A673 (cell line): ENCODE results near the gene SLC25A25. TPM values are rescaled to one million over a fixed set of nuclear protein-coding genes. Genes with fewer than 3 reads are reported as not detected.

Experiments
- BruUV-seq: library from RNA; stranded (reverse); fragments of 400-500 nt; replicated peaks from 2 replicates; lab custom pipeline; 2021; lab: Mats Ljungman, UMichigan
- CTCF ChIA-PET: fragments of 300-600 bp; sonication (Branson Sonifier 250); formaldehyde crosslinking; loops from one replicate; lab custom pipeline; 2022; ENCODE audit warnings: antibody characterized with exemption; lab: Charles Lee
- POLR2A ChIA-PET: fragments of 300-600 bp; sonication (Branson Sonifier 250); formaldehyde crosslinking; loops from one replicate; lab custom pipeline; 2022; ENCODE audit warnings: antibody characterized with exemption; ENCODE audit not compliant: low non-redundant PET; lab: Charles Lee
- DNase-seq: peaks from one replicate; pipeline ENCODE4 v3.0.0-alpha.2; 2015; ENCODE audit warnings: low spot score
- H3K27ac ChIP-seq: fragments of 200-600 bp; sonication (generic); 2 replicates; pipeline ENCODE4 v1.5.1; 2016; ENCODE audit warnings: mixed run types, low read depth, mild to moderate bottlenecking, mixed read lengths, antibody characterized with exemption, low read length; ENCODE audit not compliant: poor library complexity, severe bottlenecking
- H3K27me3 ChIP-seq: fragments of 200-600 bp; sonication (generic); replicated peaks from 2 replicates; pipeline ENCODE4 v1.6.1; 2017; ENCODE audit warnings: mixed run types, low read depth, mild to moderate bottlenecking, mixed read lengths, antibody characterized with exemption, low read length; ENCODE audit not compliant: insufficient read depth, poor library complexity
- H3K36me3 ChIP-seq: fragments of 200-600 bp; sonication (generic); 2 replicates; pipeline ENCODE4 v1.6.1; 2016; ENCODE audit warnings: mixed run types, mild to moderate bottlenecking, mixed read lengths, antibody characterized with exemption, low read length; ENCODE audit not compliant: insufficient read depth, poor library complexity, severe bottlenecking
- H3K4me1 ChIP-seq: fragments of 200-600 bp; sonication (generic); 2 replicates; pipeline ENCODE4 v1.6.1; 2017; ENCODE audit warnings: mixed run types, mild to moderate bottlenecking, mixed read lengths, antibody characterized with exemption, low read length; ENCODE audit not compliant: insufficient read depth, poor library complexity, severe bottlenecking
- H3K4me3 ChIP-seq: fragments of 200-600 bp; sonication (generic); 2 replicates; pipeline ENCODE4 v1.5.1; 2016; ENCODE audit warnings: low read depth, mixed run types, mild to moderate bottlenecking, mixed read lengths, low read length; ENCODE audit not compliant: poor library complexity, severe bottlenecking
- H3K9me3 ChIP-seq: fragments of 200-600 bp; sonication (generic); 2 replicates; pipeline ENCODE4 v1.6.1; 2016; ENCODE audit warnings: mixed run types, low read depth, mild to moderate bottlenecking, mixed read lengths, antibody characterized with exemption, low read length; ENCODE audit not compliant: poor library complexity, severe bottlenecking
- EZH2 ChIP-seq: fragments of 200-600 bp; sonication (generic); IDR thresholded peaks from 2 replicates; pipeline ENCODE4 v1.6.1; 2017; ENCODE audit warnings: borderline replicate concordance, low read depth, mild to moderate bottlenecking, mixed read lengths, antibody characterized with exemption, low read length; ENCODE audit not compliant: poor library complexity, severe bottlenecking
- intact Hi-C: fragments of 100-400 bp; cut with micrococcal nuclease; formaldehyde crosslinking; loops from one replicate; pipeline ENCODE4 v1.10.0; 2022; ENCODE audit not compliant: unreplicated experiment
- total RNA-seq: library from RNA; stranded (reverse); gene quantifications from 2 replicates; pipeline ENCODE4 v1.2.3, GENCODE V29; 2021
- TF ChIP-seq, protein P1 (sequence below): fragments of 300-800, 200-600 bp; sonication (generic); conservative IDR thresholded peaks from 2 replicates; pipeline ENCODE4 v1.5.1; 2017; ENCODE audit warnings: low read depth, mild to moderate bottlenecking, antibody characterized with exemption, low read length, moderate library complexity, mixed read lengths

The SLC25A25 gene
- total RNA-seq, 1 experiment from 2014 or later, result 24.7 TPM

GRCh38 chr9:128145951-128146351, 77.9 kb downstream of the SLC25A25 start:
- Histone ChIP-seq H3K36me3 (no peaks in the 10 kb centered on the region), H3K4me1 (no peaks in the 10 kb centered on the region), H3K4me3 (no peak overlapping the region), H3K9me3 (no peaks in the 10 kb centered on the region), H3K27ac (no peak overlapping the region), H3K27me3 (no peaks in the 10 kb centered on the region)
- intact Hi-C loops, result no loop called here
- ChIA-PET POLR2A (no interaction called here), CTCF (interaction anchor here (1.0 kb wide), 1 partner anchor 28 kb away, joined by 3 read pairs; no protein-coding TSS in a partner anchor)
- no peak for TF ChIP-seq EZH2
- TF ChIP-seq, protein P1, sequence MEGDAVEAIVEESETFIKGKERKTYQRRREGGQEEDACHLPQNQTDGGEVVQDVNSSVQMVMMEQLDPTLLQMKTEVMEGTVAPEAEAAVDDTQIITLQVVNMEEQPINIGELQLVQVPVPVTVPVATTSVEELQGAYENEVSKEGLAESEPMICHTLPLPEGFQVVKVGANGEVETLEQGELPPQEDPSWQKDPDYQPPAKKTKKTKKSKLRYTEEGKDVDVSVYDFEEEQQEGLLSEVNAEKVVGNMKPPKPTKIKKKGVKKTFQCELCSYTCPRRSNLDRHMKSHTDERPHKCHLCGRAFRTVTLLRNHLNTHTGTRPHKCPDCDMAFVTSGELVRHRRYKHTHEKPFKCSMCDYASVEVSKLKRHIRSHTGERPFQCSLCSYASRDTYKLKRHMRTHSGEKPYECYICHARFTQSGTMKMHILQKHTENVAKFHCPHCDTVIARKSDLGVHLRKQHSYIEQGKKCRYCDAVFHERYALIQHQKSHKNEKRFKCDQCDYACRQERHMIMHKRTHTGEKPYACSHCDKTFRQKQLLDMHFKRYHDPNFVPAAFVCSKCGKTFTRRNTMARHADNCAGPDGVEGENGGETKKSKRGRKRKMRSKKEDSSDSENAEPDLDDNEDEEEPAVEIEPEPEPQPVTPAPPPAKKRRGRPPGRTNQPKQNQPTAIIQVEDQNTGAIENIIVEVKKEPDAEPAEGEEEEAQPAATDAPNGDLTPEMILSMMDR, result no peak
- no peak for DNase-seq
- BruUV-seq, result no TSS peak

DNA sequence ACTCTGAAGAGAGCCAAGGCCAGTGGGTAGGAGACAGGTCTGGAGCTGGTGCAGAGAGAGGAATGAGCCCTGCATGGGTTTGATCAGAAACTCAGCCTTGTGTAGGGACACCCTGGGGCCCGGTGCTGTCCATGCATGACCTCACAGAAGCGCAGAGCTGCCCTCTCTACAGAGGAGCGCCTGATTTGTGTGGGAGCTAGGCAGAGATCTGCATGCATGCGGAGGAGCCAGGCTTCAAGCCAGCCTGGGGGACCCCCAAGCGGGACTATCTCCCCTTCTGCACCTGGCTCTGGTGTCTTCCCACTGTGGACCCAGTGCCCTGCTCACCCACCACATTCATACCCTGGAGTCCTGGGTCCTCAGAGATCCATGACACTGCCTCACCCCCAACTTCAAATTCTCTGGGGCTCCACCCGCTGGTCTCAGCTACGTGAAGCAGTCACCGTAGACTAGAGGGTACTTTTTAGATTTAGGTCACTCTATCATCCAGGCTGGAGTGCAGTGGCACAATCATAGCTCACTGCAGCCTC, 78.6 kb downstream of the SLC25A25 start:
- intact Hi-C loops, result no loop called here
- no peaks in the 10 kb centered on the region for H3K4me1 ChIP-seq
- TF ChIP-seq, protein P1, result no peak
- TF ChIP-seq EZH2, result no peak
- no peaks in the 10 kb centered on the region for H3K27me3 ChIP-seq
- H3K9me3 ChIP-seq, result no peaks in the 10 kb centered on the region
- DNase-seq, result no peak
- H3K4me3 ChIP-seq, result no peak overlapping the region
- ChIA-PET CTCF (interaction anchor here (1.0 kb wide), 1 partner anchor 29 kb away, joined by 3 read pairs; no protein-coding TSS in a partner anchor), POLR2A (no interaction called here)
- H3K27ac ChIP-seq, result no peak overlapping the region
- no TSS peak for BruUV-seq
- H3K36me3 ChIP-seq, result no peaks in the 10 kb centered on the region

DNA sequence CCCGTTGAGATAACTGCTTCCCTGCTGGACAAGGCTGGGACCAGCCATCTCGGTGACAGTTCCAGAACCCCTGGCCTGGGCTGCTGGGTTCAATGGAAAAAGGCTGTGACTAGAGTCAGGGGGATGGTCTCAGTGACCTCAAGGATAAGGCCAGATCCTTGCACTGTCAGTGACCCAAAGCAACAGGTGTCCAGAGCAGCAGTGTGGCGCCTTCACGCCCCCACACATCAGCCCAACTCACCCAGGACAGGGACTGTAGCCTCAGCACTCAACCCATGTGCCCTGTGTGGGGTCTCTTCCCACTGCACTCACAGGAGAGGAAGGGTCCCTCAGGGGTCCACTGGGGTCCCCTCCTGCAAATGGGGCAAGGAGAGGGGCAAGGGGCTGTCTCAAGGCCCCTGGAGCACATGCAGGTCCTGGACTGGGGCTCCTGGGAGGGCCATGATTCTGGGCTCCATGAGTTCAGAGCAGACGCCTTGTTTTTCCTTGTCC, 80.5 kb downstream of the SLC25A25 start:
- TF ChIP-seq, protein P1, result no peak
- no peak for TF ChIP-seq EZH2
- no peaks in the 10 kb centered on the region for H3K36me3 ChIP-seq
- CTCF ChIA-PET, result no interaction called here
- intact Hi-C loops, result no loop called here
- no peaks in the 10 kb centered on the region for H3K27me3 ChIP-seq
- DNase-seq, result no peak
- no peak overlapping the region for H3K4me3 ChIP-seq
- no peaks in the 10 kb centered on the region for H3K4me1 ChIP-seq
- H3K9me3 ChIP-seq, result no peaks in the 10 kb centered on the region
- no peak overlapping the region for H3K27ac ChIP-seq
- POLR2A ChIA-PET, result no interaction called here
- BruUV-seq, result no TSS peak
